ENCODE results near the gene JARID2. TPM values are rescaled to one million over a fixed set of nuclear protein-coding genes. Genes with fewer than 3 reads are reported as not detected.

Gene JARID2
- total RNA-seq, 1 experiment from 2014 or later, result 21.0 TPM

GRCh38 chr6:15457121-15457650 lies 211.3 kb downstream of the JARID2 start:
- POLR2A ChIA-PET, result interaction anchor here (1.2 kb wide), 2 partner anchors 12 kb away, joined by 3 to 4 read pairs; no protein-coding TSS in a partner anchor
- TF ChIP-seq CTCF (IDR thresholded peaks at IDR 0.05; ENCODE audit: unreplicated experiment), result no peak
- Mint-ChIP-seq H3K9me3 (ENCODE audit: unreplicated experiment) (no peaks in the 10 kb centered on the region), H3K4me3 (ENCODE audit: unreplicated experiment) (no peak overlapping the region), H3K27me3 (ENCODE audit: insufficient read depth, unreplicated experiment) (no peaks in the 10 kb centered on the region), H3K4me1 (ENCODE audit: insufficient read depth, unreplicated experiment) (peaks cover 12% of the 10 kb centered on the region), H3K27ac (ENCODE audit: low read depth, unreplicated experiment) (peak overlapping the region; percentile 42), H3K36me3 (ENCODE audit: insufficient read depth, unreplicated experiment) (peaks cover 26% of the 10 kb centered on the region)
- intact Hi-C loops (cut with micrococcal nuclease), result no loop called here
- CTCF ChIA-PET, result interaction anchor here (0.8 to 1.4 kb wide), 4 partner anchors 11 to 76 kb away, joined by 3 to 5 read pairs (median 4); no protein-coding TSS in a partner anchor
- DNase-seq (ENCODE audit: unreplicated experiment), result no peak
- BruUV-seq (replicated peaks), result no TSS peak

- H3K27ac Mint-ChIP-seq (ENCODE audit: low read depth, unreplicated experiment), result no peak overlapping the region
- H3K9me3 Mint-ChIP-seq (ENCODE audit: unreplicated experiment), result no peaks in the 10 kb centered on the region
- no TSS peak for BruUV-seq (replicated peaks)
These were observed 212.2 kb downstream of the JARID2 start for GRCh38 chr6:15458021-15458459.

GRCh38 chr6:15460110-15460727 lies 214.3 kb downstream of the JARID2 start:
- CTCF ChIA-PET, result no interaction called here
- intact Hi-C loops (cut with micrococcal nuclease), result no loop called here
- BruUV-seq (replicated peaks), result no TSS peak
- H3K9me3 Mint-ChIP-seq (ENCODE audit: unreplicated experiment), result no peaks in the 10 kb centered on the region
- POLR2A ChIA-PET, result no interaction called here
- H3K27me3 Mint-ChIP-seq (ENCODE audit: insufficient read depth, unreplicated experiment), result no peaks in the 10 kb centered on the region
- TF ChIP-seq CTCF (IDR thresholded peaks at IDR 0.05; ENCODE audit: unreplicated experiment), result no peak
- no peak for DNase-seq (ENCODE audit: unreplicated experiment)
- H3K4me1 Mint-ChIP-seq (ENCODE audit: insufficient read depth, unreplicated experiment), result peaks cover 6% of the 10 kb centered on the region
- H3K27ac Mint-ChIP-seq (ENCODE audit: low read depth, unreplicated experiment), result no peak overlapping the region
- no peak overlapping the region for H3K4me3 Mint-ChIP-seq (ENCODE audit: unreplicated experiment)
- H3K36me3 Mint-ChIP-seq (ENCODE audit: insufficient read depth, unreplicated experiment), result peaks cover 14% of the 10 kb centered on the region

More at GRCh38 chr6:15458021-15458459, 212.2 kb downstream of the JARID2 start:
- intact Hi-C loops (cut with micrococcal nuclease), result no loop called here
- no peak for TF ChIP-seq CTCF (IDR thresholded peaks at IDR 0.05; ENCODE audit: unreplicated experiment)
- ChIA-PET POLR2A (no interaction called here), CTCF (interaction anchor here (1.3 to 1.5 kb wide), 2 partner anchors 11 to 15 kb away, joined by 3 read pairs; no protein-coding TSS in a partner anchor)
- Mint-ChIP-seq H3K36me3 (ENCODE audit: insufficient read depth, unreplicated experiment) (peaks cover 26% of the 10 kb centered on the region), H3K27me3 (ENCODE audit: insufficient read depth, unreplicated experiment) (no peaks in the 10 kb centered on the region), H3K4me1 (ENCODE audit: insufficient read depth, unreplicated experiment) (peaks cover 12% of the 10 kb centered on the region), H3K4me3 (ENCODE audit: unreplicated experiment) (no peak overlapping the region)
- no peak for DNase-seq (ENCODE audit: unreplicated experiment)

GRCh38 chr6:15461127-15461944 lies 215.5 kb downstream of the JARID2 start:
- no peaks in the 10 kb centered on the region for H3K27me3 Mint-ChIP-seq (ENCODE audit: insufficient read depth, unreplicated experiment)
- POLR2A ChIA-PET, result interaction anchor here (0.9 kb wide), 1 partner anchor 16 kb away, joined by 3 read pairs; no protein-coding TSS in a partner anchor
- BruUV-seq (replicated peaks), result no TSS peak
- no peak for TF ChIP-seq CTCF (IDR thresholded peaks at IDR 0.05; ENCODE audit: unreplicated experiment)
- H3K9me3 Mint-ChIP-seq (ENCODE audit: unreplicated experiment), result no peaks in the 10 kb centered on the region
- no peak overlapping the region for H3K4me3 Mint-ChIP-seq (ENCODE audit: unreplicated experiment)
- DNase-seq (ENCODE audit: unreplicated experiment), result no peak
- no peak overlapping the region for H3K27ac Mint-ChIP-seq (ENCODE audit: low read depth, unreplicated experiment)
- CTCF ChIA-PET, result no interaction called here
- no peaks in the 10 kb centered on the region for H3K4me1 Mint-ChIP-seq (ENCODE audit: insufficient read depth, unreplicated experiment)
- peaks cover 12% of the 10 kb centered on the region for H3K36me3 Mint-ChIP-seq (ENCODE audit: insufficient read depth, unreplicated experiment)
- intact Hi-C loops (cut with micrococcal nuclease), result no loop called here
